Embryonic facial prominence (tissue), 1 donor: Measurements from ENCODE around the gene CRNKL1.

Experiments used
- DNase-seq: peaks from one replicate; pipeline ENCODE4 v3.0.0-alpha.2; 2016; ENCODE audit errors: extremely low spot score

CRNKL1 gene

GRCh38 chr20:20063941-20064702 is 11.9 kb upstream of the CRNKL1 start:
- DNase-seq: no peak

- DNase-seq: no peak
Measured at GRCh38 chr20:20060234-20060998, 8.2 kb upstream of the CRNKL1 start.

- DNase-seq: no peak
Measured at GRCh38 chr20:20051767-20052073, 546 bp downstream of the CRNKL1 start.

GRCh38 chr20:20039752-20040387 is 12.4 kb downstream of the CRNKL1 start:
- DNase-seq: no peak

GRCh38 chr20:20038586-20038985 is 13.7 kb downstream of the CRNKL1 start:
- DNase-seq: no peak

- no peak for DNase-seq
Measured at GRCh38 chr20:20037960-20038359, 14.3 kb downstream of the CRNKL1 start.

- no peak for DNase-seq
Measured at GRCh38 chr20:20036756-20037155, 15.5 kb downstream of the CRNKL1 start.

GRCh38 chr20:20034486-20034885 is 17.8 kb downstream of the CRNKL1 start:
- no peak for DNase-seq

GRCh38 chr20:20031790-20032189 is 20.5 kb downstream of the CRNKL1 start:
- no peak for DNase-seq

- DNase-seq: no peak
Measured at GRCh38 chr20:20027284-20027683, 25.0 kb downstream of the CRNKL1 start.

GRCh38 chr20:20024942-20025341 is 27.3 kb downstream of the CRNKL1 start:
- no peak for DNase-seq

- DNase-seq: no peak
Measured at GRCh38 chr20:20023395-20023794, 28.9 kb downstream of the CRNKL1 start.

- DNase-seq: no peak
Measured at GRCh38 chr20:20022498-20022897, 29.8 kb downstream of the CRNKL1 start.

- DNase-seq: no peak
Measured at GRCh38 chr20:20021835-20022234, 30.4 kb downstream of the CRNKL1 start.

GRCh38 chr20:20020908-20021307 is 31.4 kb downstream of the CRNKL1 start:
- no peak for DNase-seq

GRCh38 chr20:20019123-20019522 is 33.1 kb downstream of the CRNKL1 start:
- DNase-seq: no peak

GRCh38 chr20:20018366-20018765 is 33.9 kb downstream of the CRNKL1 start:
- no peak for DNase-seq

- DNase-seq: no peak
Measured at GRCh38 chr20:20017844-20018185, 34.5 kb downstream of the CRNKL1 start.

GRCh38 chr20:20017001-20017843 is 35.0 kb downstream of the CRNKL1 start, which contains the start of gene NAA20:
NAA20 (plus strand) TSS chr20:20017362; CDS start chr20:20017397, 35 bp downstream.
- peak; percentile 81 for DNase-seq

GRCh38 chr20:20014659-20015058 is 37.6 kb downstream of the CRNKL1 start:
- no peak for DNase-seq

GRCh38 chr20:20012541-20012940 is 39.7 kb downstream of the CRNKL1 start:
- no peak for DNase-seq
